Neuron (in vitro differentiated cells): ENCODE data around the gene WDR87.
"Not testable (repeated sequence)": the region's sequence is repeated elsewhere in the genome, so short reads cannot be mapped to it uniquely, and the experiment has no call there.

Source experiments
- H2AFZ ChIP-seq: one replicate; pipeline ENCODE4 v1.6.1; 2013; ENCODE audit warnings: low read depth, mild to moderate bottlenecking, inconsistent platforms, low read length, moderate library complexity
- H3K27me3 ChIP-seq: one replicate; pipeline ENCODE4 v1.6.1; 2013; ENCODE audit warnings: low read length; ENCODE audit not compliant: insufficient read depth
- H3K36me3 ChIP-seq: one replicate; pipeline ENCODE4 v1.6.1; 2013; ENCODE audit warnings: low read length; ENCODE audit not compliant: insufficient read depth
- H3K4me1 ChIP-seq: one replicate; pipeline ENCODE4 v1.6.1; 2013; ENCODE audit warnings: low read length; ENCODE audit not compliant: insufficient read depth
- H3K4me3 ChIP-seq: 2 replicates; pipeline ENCODE4 v1.5.1; 2013; ENCODE audit warnings: mild to moderate bottlenecking, low read length, moderate library complexity
- H3K9me3 ChIP-seq: one replicate; pipeline ENCODE4 v1.6.1; 2013; ENCODE audit warnings: low read length

WDR87 gene

DNA sequence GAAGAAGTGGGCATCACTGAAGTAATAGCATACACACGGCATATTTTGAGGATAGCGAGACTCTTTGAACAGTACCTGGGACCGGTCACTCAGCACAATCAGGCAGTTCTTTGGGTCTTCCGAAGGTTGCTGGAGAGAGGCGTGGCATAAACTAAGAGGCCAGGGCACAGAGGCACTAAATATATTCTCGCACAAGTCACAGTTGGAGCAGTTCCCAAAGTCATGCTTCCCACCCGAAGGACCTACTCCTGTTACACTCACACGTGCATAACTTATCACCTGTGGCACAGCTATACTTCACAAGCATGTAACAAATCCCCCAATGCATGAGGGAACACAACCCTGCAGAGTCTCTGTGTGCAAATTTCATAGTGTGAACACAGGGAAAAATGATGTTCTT lies 10.2 kb downstream of the WDR87 start:
- no peaks in the 10 kb centered on the region for H3K36me3 ChIP-seq
- H3K27me3 ChIP-seq, result no peaks in the 10 kb centered on the region
- no peaks in the 10 kb centered on the region for H3K4me1 ChIP-seq
- H2AFZ ChIP-seq, result no peak overlapping the region
- H3K4me3 ChIP-seq, result no peak overlapping the region
- peaks cover 3% of the 10 kb centered on the region for H3K9me3 ChIP-seq

DNA sequence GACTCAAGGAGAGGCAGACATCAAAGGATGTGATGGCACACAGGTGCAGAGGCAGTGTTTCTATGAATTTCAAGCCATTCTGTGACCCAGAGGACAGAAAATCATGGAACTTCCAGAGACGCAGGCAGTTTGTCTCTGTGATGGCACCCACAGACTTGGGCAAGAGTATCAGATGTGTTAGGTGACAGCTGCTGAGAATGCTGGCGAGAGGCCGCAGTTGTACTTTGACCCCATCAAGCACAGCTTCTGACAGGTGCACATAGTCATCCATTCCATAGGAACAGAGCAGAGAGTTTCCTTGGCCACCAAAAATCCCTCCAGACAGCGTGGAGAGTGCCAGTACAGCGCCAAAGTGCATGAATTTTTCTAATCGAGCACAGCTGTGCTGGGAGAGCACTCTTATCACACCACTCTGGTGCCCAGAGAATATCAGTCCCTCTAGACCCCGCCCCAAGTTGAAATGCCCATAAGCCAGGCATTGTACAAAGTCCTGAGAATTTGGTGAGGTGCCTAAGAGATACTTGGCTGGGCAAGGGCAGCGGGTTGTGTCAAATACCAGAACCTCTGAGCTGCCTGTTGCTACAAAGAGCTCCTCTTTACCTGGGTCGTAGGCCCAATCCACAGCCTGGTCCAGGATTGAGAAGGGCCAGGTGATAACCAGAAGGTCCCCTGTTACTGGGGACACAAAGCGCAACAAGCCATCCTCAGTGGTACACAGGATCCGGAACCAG lies 12.4 kb downstream of the WDR87 start:
- no peaks in the 10 kb centered on the region for H3K36me3 ChIP-seq
- no peak overlapping the region for H2AFZ ChIP-seq
- H3K27me3 ChIP-seq, result no peaks in the 10 kb centered on the region
- H3K4me1 ChIP-seq, result no peaks in the 10 kb centered on the region
- H3K4me3 ChIP-seq, result no peak overlapping the region
- H3K9me3 ChIP-seq, result peaks cover 3% of the 10 kb centered on the region

DNA sequence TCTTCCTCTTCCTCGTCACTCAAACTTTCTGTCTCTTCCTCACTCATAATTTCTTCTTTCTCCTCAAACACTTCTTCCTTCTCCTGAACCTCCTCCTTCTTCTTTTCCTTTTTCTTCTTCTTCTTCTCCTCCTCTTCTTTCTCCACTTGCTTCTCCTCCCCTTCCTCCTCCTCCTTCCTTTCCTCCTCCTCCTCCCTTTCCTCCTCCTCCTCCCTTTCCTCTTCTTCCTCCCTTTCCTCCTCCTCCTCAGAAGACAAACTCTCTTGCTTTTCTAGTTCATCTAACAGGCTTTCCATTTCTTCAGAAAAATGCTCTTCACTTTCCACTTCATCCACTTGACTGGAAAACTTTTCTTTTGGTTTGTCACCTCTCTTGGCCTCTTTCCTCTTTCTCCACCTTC lies 19.8 kb downstream of the WDR87 start:
- H2AFZ ChIP-seq, result no peak overlapping the region
- no peaks in the 10 kb centered on the region for H3K9me3 ChIP-seq
- no peaks in the 10 kb centered on the region for H3K4me1 ChIP-seq
- no peaks in the 10 kb centered on the region for H3K27me3 ChIP-seq
- H3K36me3 ChIP-seq, result no peaks in the 10 kb centered on the region
- H3K4me3 ChIP-seq, result no peak overlapping the region

DNA sequence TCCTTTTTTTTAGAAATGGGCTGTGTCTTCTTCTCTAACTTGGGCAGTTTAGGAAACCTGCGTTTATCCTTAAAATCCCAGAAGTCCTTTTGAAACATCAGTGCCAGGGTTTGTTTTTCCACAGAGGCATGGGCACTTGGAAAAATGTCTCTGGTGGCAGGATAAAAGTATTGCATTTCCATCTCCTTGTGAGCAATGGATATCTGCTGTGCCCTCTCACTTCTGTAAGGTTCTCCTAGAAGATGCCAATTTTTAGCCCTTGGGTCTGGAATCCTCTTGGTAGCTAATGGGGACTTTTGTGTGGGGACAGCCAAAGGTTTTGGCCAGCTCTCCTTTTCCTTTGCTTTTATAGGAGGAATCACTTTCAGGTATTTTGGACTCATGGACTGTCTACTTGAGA lies 21.0 kb downstream of the WDR87 start:
- H3K4me1 ChIP-seq, result no peaks in the 10 kb centered on the region
- no peaks in the 10 kb centered on the region for H3K36me3 ChIP-seq
- H3K9me3 ChIP-seq, result no peaks in the 10 kb centered on the region
- H2AFZ ChIP-seq, result no peak overlapping the region
- no peaks in the 10 kb centered on the region for H3K27me3 ChIP-seq
- no peak overlapping the region for H3K4me3 ChIP-seq

DNA sequence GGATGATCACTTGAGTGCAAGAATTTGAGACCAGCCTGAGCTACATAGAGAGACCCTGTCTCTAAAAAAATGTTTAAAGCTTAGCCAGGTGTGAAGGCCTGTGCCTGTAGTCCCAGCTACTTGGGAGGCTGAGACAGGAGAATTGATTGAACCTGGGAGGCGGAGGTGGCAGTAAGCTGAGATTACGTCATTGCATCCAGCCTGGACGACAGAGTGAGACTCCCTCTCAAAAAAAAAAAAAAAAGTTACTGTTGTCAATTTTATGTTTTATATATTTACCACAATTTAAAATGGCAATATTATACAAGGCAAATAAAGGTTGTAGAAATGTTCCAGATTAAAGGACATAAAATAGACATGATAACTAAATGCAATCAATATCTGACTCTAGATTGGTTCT lies 29.2 kb downstream of the WDR87 start:
- H3K36me3 ChIP-seq, result no peaks in the 10 kb centered on the region
- no peak overlapping the region for H3K4me3 ChIP-seq
- H3K4me1 ChIP-seq, result no peaks in the 10 kb centered on the region
- no peak overlapping the region for H2AFZ ChIP-seq
- no peaks in the 10 kb centered on the region for H3K9me3 ChIP-seq
- no peaks in the 10 kb centered on the region for H3K27me3 ChIP-seq

DNA sequence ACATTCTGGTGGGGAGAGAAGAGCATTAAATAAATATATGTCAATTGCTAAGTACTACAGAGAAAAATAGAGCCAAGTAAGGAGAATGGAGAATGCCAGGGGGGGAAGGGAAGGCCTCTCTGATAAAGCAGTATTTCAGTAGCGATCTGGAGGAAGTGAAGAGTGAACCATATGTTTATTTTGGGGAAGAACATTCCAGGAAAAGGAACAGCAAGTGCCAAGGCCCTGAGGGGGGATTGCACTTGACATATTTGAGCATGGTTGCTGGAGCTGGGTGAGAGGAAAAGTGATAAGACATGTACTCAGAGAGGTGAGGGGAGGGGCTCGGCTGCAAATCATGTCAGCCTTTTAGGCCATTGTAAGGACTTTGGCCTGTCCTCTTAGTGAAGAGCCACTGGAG lies 30.4 kb downstream of the WDR87 start:
- Histone ChIP-seq H3K4me3 (no peak overlapping the region), H2AFZ (no peak overlapping the region), H3K27me3 (no peaks in the 10 kb centered on the region)

DNA sequence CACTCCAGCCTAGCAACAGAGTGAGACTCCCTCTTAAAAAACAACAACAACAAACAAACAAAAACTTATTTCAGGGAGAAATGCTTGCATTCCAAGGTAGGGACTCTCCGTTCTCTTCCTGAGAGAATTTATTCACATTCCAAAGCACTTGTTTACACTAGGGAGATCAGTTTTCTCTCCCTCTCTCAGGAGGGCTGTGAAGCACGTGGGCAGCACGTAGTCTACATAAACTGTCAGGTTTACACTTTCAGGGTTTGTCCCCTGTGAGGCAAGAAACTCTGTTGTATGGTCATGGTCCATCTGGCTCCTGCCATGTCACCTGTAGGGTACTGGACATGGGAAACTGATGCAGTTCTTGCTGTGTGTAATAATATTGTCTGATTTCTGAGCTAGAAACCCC lies 31.6 kb downstream of the WDR87 start:
- Histone ChIP-seq H3K36me3 (no peaks in the 10 kb centered on the region), H3K4me1 (no peaks in the 10 kb centered on the region), H3K27me3 (no peaks in the 10 kb centered on the region), H2AFZ (no peak overlapping the region), H3K4me3 (no peak overlapping the region), H3K9me3 (peaks cover 2% of the 10 kb centered on the region)

More for the DNA sequence above, 30.4 kb downstream of the WDR87 start:
- no peaks in the 10 kb centered on the region for H3K36me3 ChIP-seq
- no peaks in the 10 kb centered on the region for H3K4me1 ChIP-seq
- H3K9me3 ChIP-seq, result peaks cover 2% of the 10 kb centered on the region

DNA sequence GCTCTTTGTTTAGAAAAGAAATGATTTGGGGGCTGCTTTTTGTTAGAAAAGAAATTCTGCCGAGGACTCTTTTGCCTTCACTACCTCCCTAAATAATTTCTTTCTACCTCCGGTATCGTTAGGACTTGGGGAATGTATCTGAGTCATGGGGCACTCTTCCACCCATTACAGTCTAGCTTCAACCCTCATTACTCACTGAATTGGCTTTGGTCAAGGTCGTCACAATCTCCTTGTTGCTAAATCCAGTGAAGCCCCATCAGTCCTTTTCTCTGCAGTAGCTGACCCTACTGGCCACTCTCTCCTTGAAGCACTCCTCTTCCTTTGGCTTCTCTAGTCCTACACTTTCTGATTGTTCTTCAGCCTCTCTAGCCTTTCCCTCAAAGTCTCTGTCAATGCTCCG lies 34.0 kb downstream of the WDR87 start:
- no peaks in the 10 kb centered on the region for H3K4me1 ChIP-seq

DNA sequence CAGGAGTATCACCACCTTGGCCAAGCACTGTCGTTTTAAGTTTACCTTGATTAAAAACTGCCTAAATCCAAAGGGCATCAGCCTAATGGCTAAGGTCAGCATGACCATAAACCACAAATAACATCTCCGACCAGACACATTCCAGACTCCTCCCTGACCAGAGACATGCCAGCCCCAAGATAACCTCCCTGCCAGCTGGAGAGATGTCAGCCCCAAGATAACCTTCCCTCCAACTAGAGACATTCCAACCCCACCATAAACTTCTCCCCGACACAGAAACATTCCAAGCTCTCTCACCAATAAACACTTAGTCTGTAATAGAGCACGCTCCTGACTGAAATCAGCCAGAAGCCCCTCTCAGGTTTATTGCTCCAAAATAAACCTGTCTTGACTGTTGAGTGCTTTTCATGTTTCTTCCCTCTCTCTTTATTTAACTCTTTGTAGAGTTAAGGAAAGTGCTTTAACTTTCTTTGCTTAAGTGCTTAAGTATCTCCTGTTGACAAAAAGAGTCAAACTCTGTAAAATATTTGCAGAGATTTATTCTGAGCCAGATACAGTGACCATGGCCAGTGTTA lies 36.5 kb downstream of the WDR87 start:
- Histone ChIP-seq H3K27me3 (no peaks in the 10 kb centered on the region), H3K4me1 (no peaks in the 10 kb centered on the region), H3K9me3 (peaks cover 2% of the 10 kb centered on the region)

More for the DNA sequence above, 34.0 kb downstream of the WDR87 start:
- Histone ChIP-seq H3K9me3 (peaks cover 2% of the 10 kb centered on the region), H3K4me3 (no peak overlapping the region), H3K36me3 (no peaks in the 10 kb centered on the region), H3K27me3 (no peaks in the 10 kb centered on the region), H2AFZ (no peak overlapping the region)

DNA sequence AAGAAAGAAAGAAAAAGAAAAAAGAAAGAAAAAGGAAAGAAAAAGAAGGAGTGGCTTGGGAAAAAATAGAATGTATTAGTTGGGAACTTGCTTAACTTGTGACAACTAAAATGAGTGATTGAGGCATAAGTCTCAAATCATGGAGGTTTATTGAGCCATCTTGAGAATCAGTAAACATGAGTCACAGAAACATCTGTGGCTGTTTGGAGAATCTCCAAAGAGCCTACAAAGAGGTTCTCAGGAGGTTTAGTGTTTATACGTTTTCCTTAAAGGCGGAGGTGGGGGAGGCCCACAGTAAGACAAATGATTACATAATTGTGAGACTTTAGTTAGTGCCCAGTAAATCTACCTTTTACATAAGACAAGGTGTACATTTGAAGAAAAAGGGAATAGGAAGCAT lies 38.6 kb downstream of the WDR87 start:
- no peak overlapping the region for H3K4me3 ChIP-seq
- H3K36me3 ChIP-seq, result no peaks in the 10 kb centered on the region
- H3K9me3 ChIP-seq, result peaks cover 2% of the 10 kb centered on the region
- H3K27me3 ChIP-seq, result no peaks in the 10 kb centered on the region
- no peaks in the 10 kb centered on the region for H3K4me1 ChIP-seq
- H2AFZ ChIP-seq, result no peak overlapping the region

More for the DNA sequence above, 36.5 kb downstream of the WDR87 start:
- Histone ChIP-seq H3K36me3 (no peaks in the 10 kb centered on the region), H3K4me3 (no peak overlapping the region), H2AFZ (no peak overlapping the region)

DNA sequence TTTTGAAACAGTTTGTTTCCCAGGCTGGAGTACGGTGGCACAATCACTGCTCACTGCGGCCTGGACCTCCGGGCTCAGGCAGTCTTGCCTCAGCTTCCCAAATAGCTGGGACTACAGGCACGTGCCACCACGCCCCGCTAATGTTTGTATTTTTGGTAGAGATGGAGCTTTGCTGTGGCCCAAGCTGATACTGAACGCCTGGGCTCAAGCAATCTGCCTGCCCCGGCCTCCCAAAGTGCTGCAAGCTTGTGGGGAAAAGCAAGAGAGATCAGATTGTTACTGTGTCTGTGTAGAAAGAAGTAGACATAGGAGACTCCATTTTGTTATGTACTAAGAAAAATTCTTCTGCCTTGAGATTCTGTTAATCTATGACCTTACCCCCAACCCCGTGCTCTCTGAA lies 40.5 kb downstream of the WDR87 start:
- not testable (repeated sequence) for H3K4me3 ChIP-seq, H3K36me3 ChIP-seq, H3K4me1 ChIP-seq, H2AFZ ChIP-seq, H3K9me3 ChIP-seq, H3K27me3 ChIP-seq

DNA sequence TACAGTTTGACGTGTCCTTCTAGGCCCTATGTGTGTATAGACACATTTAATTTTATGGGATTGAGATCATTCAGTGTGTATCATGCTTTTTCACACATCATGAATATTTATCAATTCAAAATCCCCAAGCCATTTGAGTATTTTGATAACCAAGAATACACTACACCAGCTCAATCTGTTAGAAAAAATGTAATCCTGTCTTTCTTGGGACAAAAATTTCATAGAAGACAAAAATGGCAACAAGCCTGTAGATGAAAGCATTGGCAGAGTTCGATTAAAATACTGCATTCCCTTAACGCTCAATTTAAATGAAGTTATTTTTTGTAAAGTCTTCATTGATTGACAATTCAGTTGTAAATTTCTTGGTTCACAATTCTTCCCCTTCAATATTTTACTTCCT lies 41.9 kb downstream of the WDR87 start:
- no peak overlapping the region for H3K4me3 ChIP-seq
- H3K4me1 ChIP-seq, result no peaks in the 10 kb centered on the region
- no peaks in the 10 kb centered on the region for H3K9me3 ChIP-seq

DNA sequence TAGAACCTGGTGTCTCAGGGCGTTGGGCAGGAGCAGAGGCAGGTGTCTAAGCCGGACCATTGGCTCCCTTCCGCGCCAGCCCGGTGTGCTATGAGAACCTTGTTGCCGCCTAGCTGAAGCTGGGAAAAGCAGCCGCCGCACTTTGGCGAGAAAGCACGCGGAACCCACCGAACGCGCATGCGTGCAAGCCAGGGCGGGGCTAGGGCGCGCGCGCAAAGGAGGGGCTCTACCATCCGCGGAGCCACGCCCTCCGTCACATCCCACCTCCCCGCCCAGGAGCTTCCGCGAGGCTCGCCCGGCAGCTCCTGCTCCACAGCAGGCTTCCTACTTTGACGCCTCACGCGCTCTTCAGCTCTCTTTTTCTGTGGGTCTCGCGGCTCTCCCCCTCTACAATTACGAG lies 51.3 kb downstream of the WDR87 start:
- no peak overlapping the region for H3K4me3 ChIP-seq
- no peaks in the 10 kb centered on the region for H3K27me3 ChIP-seq
- no peaks in the 10 kb centered on the region for H3K36me3 ChIP-seq
- peaks cover 8% of the 10 kb centered on the region for H3K9me3 ChIP-seq
- H3K4me1 ChIP-seq, result no peaks in the 10 kb centered on the region
- H2AFZ ChIP-seq, result no peak overlapping the region

More for the DNA sequence above, 41.9 kb downstream of the WDR87 start:
- Histone ChIP-seq H3K27me3 (no peaks in the 10 kb centered on the region), H3K36me3 (no peaks in the 10 kb centered on the region), H2AFZ (no peak overlapping the region)

DNA sequence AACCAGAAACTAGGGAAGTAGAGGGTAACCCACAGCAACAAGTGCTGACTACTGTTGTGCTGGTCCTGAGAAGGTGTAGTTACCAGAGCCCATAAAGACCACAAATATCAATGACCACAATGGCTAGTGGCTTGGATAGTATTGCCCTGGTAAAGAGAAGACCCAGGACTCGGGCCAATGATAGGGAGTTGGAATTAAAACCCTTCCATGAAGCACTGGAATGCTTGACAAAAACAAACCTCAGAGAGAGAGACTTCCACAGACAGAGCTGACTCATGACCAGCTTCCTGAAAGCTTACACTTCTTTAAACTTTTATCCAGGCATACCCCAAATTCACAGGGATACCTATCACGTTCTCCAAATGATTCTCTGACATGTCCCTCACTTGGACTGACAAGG lies 60.5 kb downstream of the WDR87 start:
- H2AFZ ChIP-seq, result no peak overlapping the region
- H3K4me3 ChIP-seq, result no peak overlapping the region
- no peaks in the 10 kb centered on the region for H3K9me3 ChIP-seq
- no peaks in the 10 kb centered on the region for H3K4me1 ChIP-seq
- no peaks in the 10 kb centered on the region for H3K36me3 ChIP-seq
- H3K27me3 ChIP-seq, result no peaks in the 10 kb centered on the region
